Jurkat, Clone E6-1 (cell line): ENCODE data around the gene SPATA17.
"Not testable (repeated sequence)": the region's sequence is repeated elsewhere in the genome, so short reads cannot be mapped to it uniquely, and the experiment has no call there.

Source experiments
- DNase-seq: peaks from one replicate; pipeline ENCODE4 v3.0.0-alpha.2; 2011; ENCODE audit warnings: low read depth, low spot score
- H3K4me3 ChIP-seq: 2 replicates; pipeline ENCODE4 v1.5.1; 2011; ENCODE audit warnings: mild to moderate bottlenecking, low read length, control low read depth, moderate library complexity

The SPATA17 gene

GRCh38 chr1:217668351-217668940 is 37.3 kb downstream of the SPATA17 start:
- DNase-seq = no peak
- no peak overlapping the region for H3K4me3 ChIP-seq

- no peak overlapping the region for H3K4me3 ChIP-seq
- no peak for DNase-seq
Observed at GRCh38 chr1:217673387-217673786, 42.2 kb downstream of the SPATA17 start.

DNA sequence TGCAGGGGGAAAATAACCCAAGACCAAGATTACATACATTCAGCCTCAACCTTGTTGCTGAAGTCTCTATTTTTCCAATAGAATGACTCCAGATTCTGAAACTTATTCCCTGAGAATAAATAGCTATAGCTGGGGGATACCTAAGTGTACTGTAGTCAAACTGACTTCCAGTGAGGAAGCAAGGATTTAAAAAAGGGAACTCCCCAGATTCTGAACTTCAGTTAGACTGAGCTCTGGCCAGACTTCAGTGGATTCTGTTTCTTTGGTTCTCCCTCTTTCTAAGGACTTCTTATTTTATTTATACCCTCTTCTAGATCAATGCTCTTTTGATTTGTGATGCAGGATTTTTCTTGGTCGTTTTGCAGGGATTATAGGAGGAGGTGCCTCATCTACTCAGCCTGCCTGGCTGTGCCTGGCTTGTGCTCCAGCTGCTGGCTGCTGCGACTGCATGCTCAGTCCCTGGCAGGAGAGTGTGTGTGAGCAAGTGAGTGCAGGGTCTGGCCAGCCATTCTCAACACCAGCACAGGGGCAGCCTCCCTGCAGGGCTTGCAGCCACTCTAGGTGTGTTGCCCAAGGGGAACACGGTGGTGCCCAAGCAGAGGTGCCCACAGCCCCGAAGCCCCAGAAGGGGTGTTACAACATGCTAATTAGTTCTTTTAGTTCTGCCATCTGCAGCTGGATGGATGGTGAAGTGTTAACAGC is 43.0 kb downstream of the SPATA17 start:
- DNase-seq = no peak
- no peak overlapping the region for H3K4me3 ChIP-seq

GRCh38 chr1:217681806-217682205 is 50.7 kb downstream of the SPATA17 start:
- DNase-seq = no peak

DNA sequence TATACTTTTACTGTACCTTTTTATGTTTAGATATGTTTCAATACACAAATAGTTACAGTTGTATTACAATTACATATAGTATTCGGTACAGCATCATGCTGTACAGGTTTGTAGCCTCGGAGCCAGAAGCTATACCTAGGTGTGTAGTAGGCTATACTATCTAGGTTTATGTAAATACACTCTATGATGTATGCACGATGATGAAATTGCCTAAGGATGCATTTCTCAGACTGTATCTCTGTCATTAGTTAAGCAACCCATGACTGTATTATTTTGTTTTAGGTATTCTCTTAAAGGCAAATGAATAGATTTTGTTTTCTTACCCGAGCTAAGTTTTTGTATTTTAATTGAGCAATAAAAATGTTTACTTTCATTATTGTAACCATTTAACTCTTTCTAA is 56.4 kb downstream of the SPATA17 start:
- DNase-seq = no peak

More at GRCh38 chr1:217681806-217682205, 50.7 kb downstream of the SPATA17 start:
- no peak overlapping the region for H3K4me3 ChIP-seq

GRCh38 chr1:217696140-217696539 is 65.0 kb downstream of the SPATA17 start:
- DNase-seq, H3K4me3 ChIP-seq: not testable (repeated sequence)

More for the DNA sequence above, 56.4 kb downstream of the SPATA17 start:
- no peak overlapping the region for H3K4me3 ChIP-seq

DNA sequence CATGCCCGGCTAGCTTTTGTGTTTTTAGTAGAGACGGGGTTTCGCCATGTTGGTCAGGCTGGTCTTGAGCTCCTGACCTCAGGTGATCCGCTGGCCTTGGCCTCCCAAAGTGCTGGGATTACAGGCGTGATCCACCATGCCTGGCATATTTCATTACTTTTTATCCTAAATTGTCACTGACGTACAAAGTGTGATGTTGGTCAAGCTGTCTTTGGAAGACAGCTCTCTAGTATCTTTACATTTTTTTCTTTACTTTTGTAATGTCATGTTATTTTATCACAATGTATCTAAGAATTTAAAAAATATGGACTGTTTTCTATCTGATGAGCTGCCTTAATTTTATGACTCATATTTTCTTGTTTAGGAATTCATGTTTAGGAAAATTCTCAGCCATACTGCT is 72.2 kb downstream of the SPATA17 start:
- DNase-seq = no peak
- no peak overlapping the region for H3K4me3 ChIP-seq

GRCh38 chr1:217712925-217713597 is 81.9 kb downstream of the SPATA17 start:
- no peak for DNase-seq
- H3K4me3 ChIP-seq = no peak overlapping the region

DNA sequence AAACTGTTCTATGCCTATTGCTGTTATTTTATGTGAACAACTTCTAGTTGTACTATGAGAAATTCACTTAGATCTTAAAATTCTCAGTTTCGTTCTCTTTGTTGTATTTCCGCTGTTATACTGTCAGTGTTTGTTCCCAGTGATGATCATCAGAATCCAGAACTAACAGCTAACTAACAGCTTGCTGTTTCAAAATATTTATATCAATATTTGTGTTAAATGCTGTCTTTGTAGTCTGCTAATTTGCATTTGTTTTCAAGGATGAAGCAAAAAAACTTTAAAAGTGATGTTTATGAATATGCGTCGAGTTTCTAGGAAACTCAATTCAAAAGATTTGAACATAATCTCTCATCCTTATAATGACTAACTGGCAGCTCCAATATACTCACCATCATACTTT is 84.5 kb downstream of the SPATA17 start:
- H3K4me3 ChIP-seq = no peak overlapping the region
- no peak for DNase-seq

GRCh38 chr1:217717959-217718358 is 86.8 kb downstream of the SPATA17 start:
- DNase-seq = no peak
- H3K4me3 ChIP-seq = no peak overlapping the region

GRCh38 chr1:217718873-217719272 is 87.7 kb downstream of the SPATA17 start:
- no peak for DNase-seq
- H3K4me3 ChIP-seq = no peak overlapping the region

GRCh38 chr1:217721692-217722091 is 90.5 kb downstream of the SPATA17 start:
- no peak for DNase-seq
- H3K4me3 ChIP-seq = no peak overlapping the region

- H3K4me3 ChIP-seq = no peak overlapping the region
- DNase-seq = no peak
Observed at GRCh38 chr1:217734973-217735372, 103.8 kb downstream of the SPATA17 start.

DNA sequence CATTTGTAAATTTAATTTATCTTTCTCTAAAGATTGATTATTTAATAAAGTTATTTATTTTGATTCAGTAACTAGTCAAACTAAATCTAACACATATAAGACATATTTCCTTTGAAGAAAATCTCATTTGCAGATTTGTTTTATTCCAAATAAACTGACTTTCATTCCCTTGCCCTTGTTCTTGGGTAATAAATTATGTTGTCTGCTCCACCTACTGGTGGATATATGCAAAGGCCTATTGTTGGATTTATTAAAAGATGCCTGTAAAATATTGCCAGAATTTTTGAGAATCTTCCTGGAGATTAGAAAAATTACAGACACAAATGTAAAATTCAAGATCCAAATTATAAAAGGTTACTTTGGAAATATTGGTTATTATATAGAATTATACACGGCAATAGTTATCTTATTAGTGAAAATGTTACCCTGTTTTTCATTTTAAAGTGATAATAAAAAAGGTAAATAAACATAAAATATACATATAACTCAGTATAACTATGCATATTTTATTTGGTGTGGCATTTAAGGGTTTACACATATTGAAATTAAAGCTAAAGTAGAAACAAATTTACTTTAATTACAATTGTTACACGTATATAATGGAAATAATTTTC is 116.1 kb downstream of the SPATA17 start:
- DNase-seq = peak; percentile 22
- no peak overlapping the region for H3K4me3 ChIP-seq

- no peak overlapping the region for H3K4me3 ChIP-seq
- no peak for DNase-seq
Observed at GRCh38 chr1:217769768-217770167, 138.6 kb downstream of the SPATA17 start.

DNA sequence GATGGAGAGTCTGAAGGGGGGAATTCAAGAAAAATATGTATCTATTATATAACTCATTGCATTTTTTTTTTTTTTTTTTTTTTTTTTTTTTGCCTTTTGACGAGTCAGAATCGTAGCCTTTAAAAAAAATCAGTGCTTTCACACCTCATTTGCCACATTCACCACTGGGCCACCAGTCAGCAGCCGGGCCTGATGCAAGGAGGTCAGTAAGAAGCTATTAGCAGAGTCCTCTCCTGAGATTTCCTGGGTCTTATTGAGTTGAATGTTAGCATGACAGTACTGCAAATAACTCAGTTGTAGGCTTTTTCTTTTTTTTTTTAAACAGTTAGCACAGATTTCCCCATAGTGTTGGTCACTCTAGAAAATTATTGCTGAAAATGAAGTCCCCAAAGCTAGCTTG is 139.8 kb downstream of the SPATA17 start:
- H3K4me3 ChIP-seq = no peak overlapping the region
- DNase-seq = no peak

GRCh38 chr1:217776693-217777092 is 145.5 kb downstream of the SPATA17 start:
- DNase-seq = no peak

DNA sequence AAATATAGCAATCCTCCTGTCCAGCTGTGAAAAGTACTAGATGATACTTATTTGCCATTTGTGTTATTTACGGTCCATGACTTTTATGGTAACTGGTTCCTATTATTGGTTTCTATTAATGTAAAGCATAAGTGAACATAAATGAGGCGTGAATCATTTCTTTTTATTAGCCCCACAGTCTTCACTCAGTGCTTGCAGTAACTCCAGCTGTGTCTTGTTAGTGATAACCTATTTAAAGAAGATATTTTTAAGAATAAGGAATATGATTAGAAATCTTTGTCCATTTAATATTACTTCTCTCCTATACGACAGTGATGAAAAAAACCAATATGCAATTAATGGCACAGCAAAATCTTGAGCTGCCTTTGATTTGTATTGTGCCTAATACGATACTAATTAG is 149.9 kb downstream of the SPATA17 start:
- no peak for DNase-seq
- no peak overlapping the region for H3K4me3 ChIP-seq

More at GRCh38 chr1:217776693-217777092, 145.5 kb downstream of the SPATA17 start:
- no peak overlapping the region for H3K4me3 ChIP-seq

DNA sequence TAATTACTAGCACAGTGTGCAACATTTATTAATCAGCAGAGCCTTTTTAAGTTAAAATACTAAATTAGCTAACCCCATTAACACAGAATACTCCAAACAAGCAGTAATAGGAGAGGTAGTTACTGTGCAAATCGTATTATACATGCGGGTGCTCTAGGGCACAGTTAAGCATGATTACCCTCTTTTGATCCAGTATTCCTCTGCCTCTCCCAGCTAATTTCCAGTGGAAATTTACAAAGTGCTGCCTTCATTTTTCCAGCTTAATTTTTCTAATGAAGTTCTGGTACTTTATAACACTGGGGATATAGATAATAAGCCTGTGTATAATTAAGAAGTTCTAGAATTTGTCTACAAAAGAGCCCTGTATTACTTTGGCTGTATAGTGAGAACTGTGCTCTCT is 159.9 kb downstream of the SPATA17 start:
- H3K4me3 ChIP-seq = no peak overlapping the region

DNA sequence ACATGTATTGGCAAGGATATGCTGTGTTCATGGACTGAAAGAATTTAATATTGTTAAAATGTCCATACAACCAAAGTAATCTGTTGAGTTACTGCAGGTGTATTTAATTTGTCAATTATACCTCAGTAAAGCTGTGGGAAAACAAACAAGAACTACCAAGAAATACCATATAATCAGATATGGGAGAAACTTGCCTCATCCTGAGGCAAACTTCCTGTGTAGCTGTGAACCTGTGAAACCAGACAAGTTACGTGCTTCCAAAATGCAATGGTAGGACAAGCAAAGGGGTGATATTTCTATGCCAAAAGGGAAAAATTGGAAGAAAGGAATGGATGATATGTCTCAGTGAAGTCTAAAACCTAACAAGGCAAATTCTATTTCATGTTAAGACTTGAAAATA is 174.6 kb downstream of the SPATA17 start:
- no peak overlapping the region for H3K4me3 ChIP-seq
- no peak for DNase-seq

More for the DNA sequence above, 159.9 kb downstream of the SPATA17 start:
- DNase-seq = no peak
